Right lobe of liver (tissue), 6 donors: ENCODE data around the gene NTM. TPM values are rescaled to one million over a fixed set of nuclear protein-coding genes. Genes with fewer than 3 reads are reported as not detected.

ENCODE experiments used
- ATAC-seq, 4 donors: fragments of 200-7000 bp; cut with Tn5 transposase; one replicate each; pipeline ENCODE4 v1.9.1; 2020; ENCODE audit warnings: mild to moderate bottlenecking in 4 of 4, moderate library complexity in 4 of 4
- DNase-seq, 3 donors: peaks; one replicate each; pipeline ENCODE4 v3.0.0-alpha.2; 2020
- H3K27ac ChIP-seq, 3 donors: fragments of 200-600 bp; one replicate each; pipeline ENCODE4 v1.8.0; 2022
- H3K27me3 ChIP-seq, 2 donors: fragments of 200-600 bp; one replicate each; pipeline ENCODE4 v1.8.0; 2022
- H3K36me3 ChIP-seq, 4 donors: fragments of 200-600 bp; sonication (generic) in 1 of 4; one replicate each; pipeline versions ENCODE4 v1.5.1 to v1.8.0; 2017 to 2022; ENCODE audit warnings: control low read depth in 1 of 4
- H3K4me1 ChIP-seq, 4 donors: fragments of 200-600 bp; sonication (generic) in 1 of 4; one replicate each; pipeline versions ENCODE4 v1.5.1 to v1.8.0; 2017 to 2022; ENCODE audit warnings: control low read depth in 1 of 4
- H3K4me3 ChIP-seq, 3 donors: fragments of 200-600 bp; one replicate each; pipeline ENCODE4 v1.8.0; 2022
- H3K9me3 ChIP-seq, 4 donors: fragments of 200-600 bp; sonication (generic) in 1 of 4; one replicate each; pipeline versions ENCODE4 v1.5.1 to v1.8.0; 2017 to 2022; ENCODE audit warnings: control low read depth in 1 of 4
- POLR2A ChIP-seq: fragments of 450-650 bp; IDR thresholded peaks from one replicate; pipeline ENCODE4 v1.6.1; 2017; ENCODE audit warnings: antibody characterized with exemption, mild to moderate bottlenecking
- WGBS: methylation state at CpG from one replicate; pipeline ENCODE4 v1.1.6; 2018; ENCODE audit warnings: low coverage, low lambda C conversion rate; ENCODE audit not compliant: insufficient coverage; ENCODE audit errors: missing lambda C conversion rate; 5-methylcytosine and 5-hydroxymethylcytosine counted together
- intact Hi-C, 2 donors: fragments of 100-400 bp; cut with DNase I; formaldehyde crosslinking; loops; one replicate each; pipeline versions ENCODE4 v1.11.2 to v1.14.1; 2022
- total RNA-seq, 6 experiments: library from RNA; depleted of rRNA in 2 of 6; stranded (reverse); fragments of >200 nt in 2 of 6; fragmentation: NEBNext Ultra II Directional in 3 of 6; extraction: Animal tissue kit (Norgen Biotek cat#: 25700) in 3 of 6; gene quantifications; one replicate each; pipeline versions ENCODE4 v1.1.0 to v1.2.4, GENCODE V29; 2016 to 2023
- TF ChIP-seq, protein P1 (sequence below), 4 donors: fragments of 200-600 bp in 3 of 4; fragments of 450-650 bp in 1 of 4; IDR thresholded peaks; one replicate each; pipeline versions ENCODE4 v1.5.1 to v1.8.0; 2016 to 2022; ENCODE audit warnings: antibody characterized with exemption in 4 of 4, mild to moderate bottlenecking in 2 of 4
- donor health status: DM: no; HTN: yes; CAD: no.
- donor health status: DM: no; HTN: no; CAD: no.
- donor health status: DM: no; HTN: no; CAD: no.
- donor health status: DM: no; HTN: yes; CAD: no.
- donor health status: DM: no; HTN: yes; CAD: no.

Gene NTM
- total RNA-seq, 6 experiments from 2014 or later: 0.35 TPM; not detected in 5

DNA sequence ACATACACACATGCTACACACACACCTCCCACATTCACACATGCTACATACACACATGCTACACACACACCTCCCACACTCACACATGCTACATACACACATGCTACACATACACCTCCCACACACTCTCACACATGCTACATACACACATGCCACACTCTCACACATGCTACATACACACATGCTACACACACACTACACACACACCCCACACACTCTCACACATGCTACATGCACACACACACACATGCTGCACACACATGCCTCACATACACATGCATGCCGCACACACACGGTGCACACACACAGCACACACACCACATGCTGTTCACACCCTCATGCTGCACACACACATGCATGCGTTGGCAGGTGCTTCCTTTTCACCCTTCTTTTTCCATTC, 495.4 kb downstream of the NTM start:
- WGBS: 90% methylated on average over 3 of the region's 3 CpGs
- no peaks in the 10 kb centered on the region for H3K9me3 ChIP-seq
- no peak overlapping the region for H3K27ac ChIP-seq
- H3K36me3 ChIP-seq: no peaks in the 10 kb centered on the region
- no peak for TF ChIP-seq POLR2A
- TF ChIP-seq, protein P1, sequence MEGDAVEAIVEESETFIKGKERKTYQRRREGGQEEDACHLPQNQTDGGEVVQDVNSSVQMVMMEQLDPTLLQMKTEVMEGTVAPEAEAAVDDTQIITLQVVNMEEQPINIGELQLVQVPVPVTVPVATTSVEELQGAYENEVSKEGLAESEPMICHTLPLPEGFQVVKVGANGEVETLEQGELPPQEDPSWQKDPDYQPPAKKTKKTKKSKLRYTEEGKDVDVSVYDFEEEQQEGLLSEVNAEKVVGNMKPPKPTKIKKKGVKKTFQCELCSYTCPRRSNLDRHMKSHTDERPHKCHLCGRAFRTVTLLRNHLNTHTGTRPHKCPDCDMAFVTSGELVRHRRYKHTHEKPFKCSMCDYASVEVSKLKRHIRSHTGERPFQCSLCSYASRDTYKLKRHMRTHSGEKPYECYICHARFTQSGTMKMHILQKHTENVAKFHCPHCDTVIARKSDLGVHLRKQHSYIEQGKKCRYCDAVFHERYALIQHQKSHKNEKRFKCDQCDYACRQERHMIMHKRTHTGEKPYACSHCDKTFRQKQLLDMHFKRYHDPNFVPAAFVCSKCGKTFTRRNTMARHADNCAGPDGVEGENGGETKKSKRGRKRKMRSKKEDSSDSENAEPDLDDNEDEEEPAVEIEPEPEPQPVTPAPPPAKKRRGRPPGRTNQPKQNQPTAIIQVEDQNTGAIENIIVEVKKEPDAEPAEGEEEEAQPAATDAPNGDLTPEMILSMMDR (IDR thresholded peaks at IDR 0.05): no peak
- DNase-seq (no peak), ATAC-seq (no peak)
- no peaks in the 10 kb centered on the region for H3K4me1 ChIP-seq
- H3K27me3 ChIP-seq: no peaks in the 10 kb centered on the region
- H3K4me3 ChIP-seq: no peak overlapping the region
- intact Hi-C loops: loop anchor here in 1 of 2 donors (10.0 kb wide), 1 partner anchor 259 kb away; no protein-coding TSS in a partner anchor

DNA sequence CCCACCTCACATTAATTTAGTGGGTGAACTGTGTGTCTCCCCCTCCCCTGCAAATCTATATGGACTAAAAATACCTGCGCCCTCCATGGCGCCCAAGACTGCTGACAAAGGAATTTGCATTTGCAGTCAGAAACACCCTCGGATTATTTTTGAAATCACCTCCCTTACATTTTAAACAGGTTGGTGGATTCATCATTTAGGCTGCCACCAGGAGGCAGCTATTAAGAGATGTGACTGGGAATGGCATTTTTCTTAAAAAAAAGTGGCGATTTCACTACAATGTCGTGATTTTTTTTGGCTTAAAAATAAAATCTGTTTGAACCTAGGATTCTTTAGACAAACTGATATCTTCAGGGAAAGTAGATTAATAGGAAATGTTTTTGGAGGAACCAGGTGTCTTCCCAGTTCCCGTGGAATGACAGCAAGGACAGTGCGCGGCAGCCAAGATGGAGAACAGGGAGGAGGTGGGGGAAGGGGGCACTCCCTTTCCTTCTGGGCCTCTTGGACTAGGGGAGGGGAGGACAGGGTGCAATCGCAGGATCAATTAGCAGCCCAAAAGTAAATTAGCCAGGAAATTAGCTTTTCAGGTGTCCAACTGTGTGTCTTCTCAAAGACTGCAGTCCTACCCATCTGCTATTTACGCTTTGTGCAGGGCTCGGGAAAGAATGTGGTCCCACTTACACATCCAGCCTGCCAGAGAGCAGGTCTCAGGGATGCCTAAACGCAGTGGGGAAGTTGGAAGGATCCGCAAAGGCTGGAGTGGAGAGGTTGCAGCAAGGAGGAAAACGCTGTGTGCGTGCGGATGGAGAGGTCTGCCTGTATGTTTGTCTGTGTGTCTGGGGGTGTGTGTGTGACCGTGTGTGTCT, 496.4 kb downstream of the NTM start:
- Histone ChIP-seq H3K36me3 (no peaks in the 10 kb centered on the region), H3K4me1 (no peaks in the 10 kb centered on the region), H3K27me3 (no peaks in the 10 kb centered on the region), H3K9me3 (no peaks in the 10 kb centered on the region), H3K27ac (no peak overlapping the region), H3K4me3 (no peak overlapping the region)
- DNase-seq (no peak), ATAC-seq (no peak)
- intact Hi-C loops: loop anchor here in 1 of 2 donors (10.0 kb wide), 1 partner anchor 258 kb away; no protein-coding TSS in a partner anchor
- 74% methylated on average over 13 of the region's 17 CpGs for WGBS
- no peak for TF ChIP-seq POLR2A

DNA sequence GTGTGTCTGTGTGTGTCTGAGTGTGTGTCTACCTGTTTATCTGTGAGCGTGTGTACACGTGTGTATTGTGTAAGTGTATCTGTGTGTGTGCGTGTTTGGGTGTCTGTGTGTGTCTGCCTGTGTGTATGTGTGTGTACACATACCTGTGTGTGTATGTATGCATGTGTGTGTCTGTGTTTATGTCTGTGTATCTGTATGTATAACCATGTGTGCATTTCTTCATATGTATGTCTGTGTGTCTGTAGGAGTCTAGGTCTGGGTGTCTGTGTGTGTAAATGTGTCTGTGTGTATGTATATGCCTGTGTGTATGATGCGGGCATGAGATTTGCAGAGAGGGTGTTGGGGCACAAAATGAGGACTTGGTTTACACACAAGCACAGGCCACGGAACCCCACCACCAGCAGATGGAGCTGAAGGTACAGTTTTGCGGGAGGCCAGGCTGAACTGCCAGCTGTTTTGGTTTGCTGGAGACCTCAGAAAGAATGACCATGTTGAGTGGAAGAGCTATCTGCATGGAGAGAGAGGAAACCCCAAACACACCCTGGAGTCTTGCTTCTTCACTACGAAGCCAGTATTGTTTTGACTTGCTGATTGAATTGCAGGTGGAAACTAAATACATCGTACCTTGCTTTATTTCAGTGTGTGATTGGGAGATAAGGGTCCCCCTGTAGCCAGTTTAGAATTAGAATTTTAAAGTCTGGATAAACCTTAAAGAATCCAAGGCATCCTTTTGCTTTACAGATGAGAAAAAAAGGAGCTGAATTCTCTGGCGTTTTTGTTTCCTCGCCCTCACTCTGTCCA, 497.2 kb downstream of the NTM start:
- Histone ChIP-seq H3K4me1 (no peaks in the 10 kb centered on the region), H3K4me3 (no peak overlapping the region), H3K27me3 (no peaks in the 10 kb centered on the region), H3K36me3 (no peaks in the 10 kb centered on the region), H3K9me3 (no peaks in the 10 kb centered on the region), H3K27ac (no peak overlapping the region)
- intact Hi-C loops: loop anchor here in 1 of 2 donors (10.0 kb wide), 1 partner anchor 257 kb away; no protein-coding TSS in a partner anchor
- TF ChIP-seq POLR2A: no peak
- TF ChIP-seq, protein P1 (IDR thresholded peaks at IDR 0.05): peak; percentile 50 to 64 (median 58)
- DNase-seq (peak; percentile 54 to 64 (median 55)), ATAC-seq (peak; percentile 60 to 85 (median 72))
- 32% methylated on average over 9 of the region's 10 CpGs for WGBS

DNA sequence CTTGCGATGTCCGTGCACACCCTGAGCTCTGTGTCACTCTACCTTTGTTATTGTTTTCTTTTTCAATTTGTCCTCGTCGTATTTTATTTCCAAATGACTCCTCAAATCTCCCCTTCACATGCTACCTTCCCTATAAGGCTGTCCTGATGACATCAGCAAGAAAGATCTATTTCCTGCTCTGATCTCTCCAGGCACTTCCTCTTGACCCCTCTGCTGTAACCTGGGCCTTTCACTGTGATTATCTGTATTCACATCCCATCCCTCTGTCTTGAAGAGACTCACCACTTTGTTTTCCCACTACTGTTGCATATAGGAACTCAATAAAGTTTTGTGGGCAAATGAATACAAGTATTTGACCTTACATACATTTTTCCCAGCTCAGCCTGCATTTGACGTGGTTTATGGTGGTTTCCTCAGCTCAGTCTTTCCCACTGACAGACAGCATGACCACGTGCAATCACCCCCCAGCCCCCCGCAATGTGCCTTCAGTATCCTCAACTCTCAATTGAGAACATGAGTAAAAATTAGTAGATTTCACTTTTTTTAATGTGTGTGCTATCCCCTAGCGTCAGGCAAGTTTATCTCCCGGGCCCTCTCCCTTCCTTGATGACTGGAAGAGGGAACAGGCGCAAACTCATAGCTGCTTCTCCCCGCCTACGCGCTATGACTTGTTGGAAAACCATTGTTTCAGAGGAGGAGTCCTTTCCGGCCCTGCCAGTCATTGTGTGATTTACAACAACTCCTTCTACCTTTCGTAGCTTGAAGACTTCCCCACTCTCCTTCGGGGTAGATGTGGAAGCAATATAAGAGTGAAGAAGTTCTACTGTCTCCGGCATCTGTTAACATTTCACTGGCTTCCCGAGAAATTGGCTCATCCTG, 498.5 kb downstream of the NTM start:
- TF ChIP-seq, protein P1 (IDR thresholded peaks at IDR 0.05): no peak
- TF ChIP-seq POLR2A: no peak
- WGBS: 73% methylated on average over 18 of the region's 18 CpGs
- Histone ChIP-seq H3K36me3 (no peaks in the 10 kb centered on the region), H3K27me3 (no peaks in the 10 kb centered on the region), H3K4me3 (no peak overlapping the region), H3K27ac (no peak overlapping the region), H3K4me1 (no peaks in the 10 kb centered on the region), H3K9me3 (no peaks in the 10 kb centered on the region)
- ATAC-seq (no peak), DNase-seq (no peak)
- intact Hi-C loops: loop anchor here in 1 of 2 donors (10.0 kb wide), 1 partner anchor 256 kb away; no protein-coding TSS in a partner anchor
